GM18505 (cell line): ENCODE measurements around the gene IL13RA1.

Experiments
- ATAC-seq: cut with Tn5 transposase; IDR thresholded peaks from one replicate; pipeline ENCODE4 v1.9.1; 2021; ENCODE audit not compliant: unreplicated experiment
- POLR2A ChIP-seq: IDR thresholded peaks from 4 replicates; pipeline ENCODE4 v1.6.1; 2011; ENCODE audit warnings: borderline replicate concordance; ENCODE audit not compliant: insufficient read depth, insufficient read length; ENCODE audit errors: extremely low read depth

Gene IL13RA1

DNA sequence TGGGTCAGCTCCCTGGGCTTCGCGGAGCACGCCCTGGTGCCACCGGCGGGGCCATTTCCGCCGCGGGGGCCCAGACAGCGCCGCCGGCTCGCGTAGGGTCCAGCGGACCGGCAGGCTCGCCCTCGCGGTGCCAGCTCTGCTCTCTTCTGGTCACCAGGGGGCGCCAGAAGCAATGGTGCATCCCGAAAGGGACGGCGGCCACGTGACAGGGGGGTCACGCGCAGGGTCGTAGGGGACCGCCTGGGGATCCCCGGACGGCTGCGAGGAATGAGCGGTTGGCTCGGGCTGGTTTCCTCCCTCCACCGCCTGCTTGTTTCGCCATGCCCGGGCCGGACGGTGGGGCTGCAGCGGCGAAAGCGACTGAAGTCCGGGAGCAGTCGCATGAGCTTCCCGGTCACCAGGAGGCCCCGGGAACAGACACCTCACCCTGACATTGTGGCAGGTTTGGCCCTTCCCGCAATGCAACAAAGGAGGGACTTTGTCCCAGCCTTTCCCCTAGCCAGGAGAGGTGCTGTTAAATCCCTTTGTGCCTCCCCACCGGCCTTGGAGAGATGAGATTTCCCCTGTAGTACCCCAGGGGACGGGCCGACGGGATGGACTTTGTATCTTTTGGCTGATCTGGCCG, 112.0 kb downstream of the IL13RA1 start:
- ATAC-seq: no peak
- TF ChIP-seq POLR2A: no peak
